ENCODE measurements around the gene ADSS1.

The ADSS1 gene

DNA sequence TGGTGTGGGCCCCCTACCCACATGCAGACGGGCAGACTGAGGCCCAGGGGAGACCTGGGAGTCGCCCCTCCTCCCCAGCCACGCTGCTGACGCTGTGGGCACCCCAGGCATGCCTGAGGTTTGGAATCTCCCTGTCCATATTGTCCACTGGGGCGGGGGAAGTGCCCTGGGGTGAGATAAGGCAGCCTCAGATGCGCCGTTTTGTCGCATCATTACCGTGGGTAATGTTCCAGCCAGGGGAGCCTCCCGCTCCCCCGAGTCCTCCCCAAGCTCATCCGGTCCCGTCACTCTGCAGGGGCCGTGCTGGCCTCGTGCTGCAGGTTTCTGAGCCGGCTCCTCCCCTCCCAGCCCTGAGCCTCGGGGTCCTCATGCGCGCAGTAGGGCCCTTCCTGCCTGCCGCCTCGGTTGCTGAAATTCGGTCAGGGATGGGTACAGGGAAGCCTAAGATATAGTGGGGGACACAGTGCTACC is 23.2 kb upstream of the ADSS1 start:
- H3K27ac Mint-ChIP-seq: no peak overlapping the region
- peaks cover 23% of the 10 kb centered on the region for H3K36me3 Mint-ChIP-seq (ENCODE audit: low read depth)
- DNase-seq: no peak
- H3K9me3 Mint-ChIP-seq: peaks cover 7% of the 10 kb centered on the region
- peaks cover 12% of the 10 kb centered on the region for H3K27me3 Mint-ChIP-seq (ENCODE audit: low read depth, poor library complexity)
- TF ChIP-seq, protein P1, sequence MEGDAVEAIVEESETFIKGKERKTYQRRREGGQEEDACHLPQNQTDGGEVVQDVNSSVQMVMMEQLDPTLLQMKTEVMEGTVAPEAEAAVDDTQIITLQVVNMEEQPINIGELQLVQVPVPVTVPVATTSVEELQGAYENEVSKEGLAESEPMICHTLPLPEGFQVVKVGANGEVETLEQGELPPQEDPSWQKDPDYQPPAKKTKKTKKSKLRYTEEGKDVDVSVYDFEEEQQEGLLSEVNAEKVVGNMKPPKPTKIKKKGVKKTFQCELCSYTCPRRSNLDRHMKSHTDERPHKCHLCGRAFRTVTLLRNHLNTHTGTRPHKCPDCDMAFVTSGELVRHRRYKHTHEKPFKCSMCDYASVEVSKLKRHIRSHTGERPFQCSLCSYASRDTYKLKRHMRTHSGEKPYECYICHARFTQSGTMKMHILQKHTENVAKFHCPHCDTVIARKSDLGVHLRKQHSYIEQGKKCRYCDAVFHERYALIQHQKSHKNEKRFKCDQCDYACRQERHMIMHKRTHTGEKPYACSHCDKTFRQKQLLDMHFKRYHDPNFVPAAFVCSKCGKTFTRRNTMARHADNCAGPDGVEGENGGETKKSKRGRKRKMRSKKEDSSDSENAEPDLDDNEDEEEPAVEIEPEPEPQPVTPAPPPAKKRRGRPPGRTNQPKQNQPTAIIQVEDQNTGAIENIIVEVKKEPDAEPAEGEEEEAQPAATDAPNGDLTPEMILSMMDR (IDR thresholded peaks at IDR 0.05): no peak
- H3K4me3 Mint-ChIP-seq: no peak overlapping the region
- H3K4me1 Mint-ChIP-seq: peaks cover 15% of the 10 kb centered on the region

DNA sequence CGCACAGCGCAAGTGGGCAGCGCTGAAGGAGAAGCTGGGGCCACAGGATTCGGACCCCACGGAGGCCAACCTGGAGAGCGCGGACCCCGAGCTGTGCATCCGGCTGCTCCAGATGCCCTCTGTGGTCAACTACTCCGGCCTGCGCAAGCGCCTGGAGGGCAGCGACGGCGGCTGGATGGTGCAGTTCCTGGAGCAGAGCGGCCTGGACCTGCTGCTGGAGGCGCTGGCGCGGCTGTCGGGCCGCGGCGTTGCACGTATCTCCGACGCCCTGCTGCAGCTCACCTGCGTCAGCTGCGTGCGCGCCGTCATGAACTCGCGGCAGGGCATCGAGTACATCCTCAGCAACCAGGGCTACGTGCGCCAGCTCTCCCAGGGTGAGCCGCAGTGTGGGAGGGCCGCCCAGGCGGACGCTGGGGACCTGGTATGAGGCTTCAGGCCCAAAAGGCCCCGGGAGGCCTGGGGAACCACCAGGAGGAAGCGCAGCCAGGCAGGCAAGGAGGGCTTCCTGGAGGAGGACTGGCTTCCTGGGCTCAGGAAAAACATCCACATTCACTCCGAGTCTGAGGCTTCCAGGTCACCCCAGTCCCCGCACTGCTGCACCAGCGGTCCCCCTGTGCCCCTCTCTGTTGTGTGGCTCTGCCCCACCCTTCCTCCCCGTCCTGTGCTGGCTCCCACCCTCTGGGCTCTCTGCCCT is 22.5 kb upstream of the ADSS1 start:
- peaks cover 7% of the 10 kb centered on the region for H3K9me3 Mint-ChIP-seq
- peaks cover 12% of the 10 kb centered on the region for H3K4me1 Mint-ChIP-seq
- H3K27ac Mint-ChIP-seq: no peak overlapping the region
- H3K27me3 Mint-ChIP-seq (ENCODE audit: low read depth, poor library complexity): peaks cover 12% of the 10 kb centered on the region
- peaks cover 23% of the 10 kb centered on the region for H3K36me3 Mint-ChIP-seq (ENCODE audit: low read depth)
- H3K4me3 Mint-ChIP-seq: no peak overlapping the region
- TF ChIP-seq, protein P1 (IDR thresholded peaks at IDR 0.05): no peak
- no peak for DNase-seq

GRCh38 chr14:104702106-104702505 is 21.9 kb upstream of the ADSS1 start:
- Mint-ChIP-seq H3K4me1 (peaks cover 13% of the 10 kb centered on the region), H3K4me3 (no peak overlapping the region), H3K27me3 (ENCODE audit: low read depth, poor library complexity) (peaks cover 12% of the 10 kb centered on the region), H3K27ac (no peak overlapping the region), H3K9me3 (peaks cover 7% of the 10 kb centered on the region), H3K36me3 (ENCODE audit: low read depth) (peaks cover 23% of the 10 kb centered on the region)
- no peak for DNase-seq
- TF ChIP-seq, protein P1 (IDR thresholded peaks at IDR 0.05): no peak

DNA sequence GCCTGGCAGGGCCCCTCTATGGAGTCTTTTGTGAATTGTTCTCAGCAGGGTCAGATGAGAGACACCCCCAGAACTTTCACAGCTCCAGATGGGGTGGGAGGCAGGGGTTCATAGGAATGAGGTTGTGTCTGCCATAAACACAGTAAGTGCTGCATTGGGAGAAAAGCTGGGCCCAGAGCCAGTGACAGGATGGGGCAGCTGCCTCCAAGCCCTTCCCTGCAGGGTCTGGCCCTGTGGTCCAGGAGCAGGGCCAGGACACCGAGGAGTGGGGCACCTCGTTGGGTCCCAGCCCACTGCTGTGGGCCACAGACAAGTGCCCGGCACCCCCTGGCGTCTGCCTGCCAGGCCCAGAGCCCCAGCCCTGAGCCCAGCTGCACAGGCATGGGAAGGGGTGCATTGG is 21.4 kb upstream of the ADSS1 start:
- peaks cover 12% of the 10 kb centered on the region for H3K27me3 Mint-ChIP-seq (ENCODE audit: low read depth, poor library complexity)
- peaks cover 23% of the 10 kb centered on the region for H3K36me3 Mint-ChIP-seq (ENCODE audit: low read depth)
- DNase-seq: no peak
- peaks cover 7% of the 10 kb centered on the region for H3K9me3 Mint-ChIP-seq
- no peak overlapping the region for H3K27ac Mint-ChIP-seq
- H3K4me1 Mint-ChIP-seq: peaks cover 16% of the 10 kb centered on the region
- H3K4me3 Mint-ChIP-seq: no peak overlapping the region
- TF ChIP-seq, protein P1 (IDR thresholded peaks at IDR 0.05): no peak

DNA sequence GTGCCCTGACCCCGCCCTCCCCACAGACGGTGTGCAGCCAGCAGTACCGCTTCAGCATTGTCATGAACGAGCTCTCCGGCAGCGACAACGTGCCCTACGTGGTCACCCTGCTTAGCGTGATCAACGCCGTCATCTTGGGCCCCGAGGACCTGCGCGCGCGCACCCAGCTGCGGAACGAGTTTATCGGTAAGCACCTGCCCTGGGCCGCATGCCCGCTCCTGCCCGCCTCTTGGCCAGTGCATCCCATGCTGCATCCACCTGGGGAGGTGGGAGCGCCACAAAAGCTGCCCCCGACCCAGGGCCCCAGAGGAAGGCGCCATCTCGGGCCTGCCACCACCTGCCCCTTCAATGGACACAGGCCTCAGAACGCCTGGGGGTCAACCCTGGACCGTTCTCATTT is 20.8 kb upstream of the ADSS1 start:
- H3K4me3 Mint-ChIP-seq: no peak overlapping the region
- H3K9me3 Mint-ChIP-seq: peaks cover 7% of the 10 kb centered on the region
- peaks cover 23% of the 10 kb centered on the region for H3K36me3 Mint-ChIP-seq (ENCODE audit: low read depth)
- TF ChIP-seq, protein P1 (IDR thresholded peaks at IDR 0.05): no peak
- peaks cover 12% of the 10 kb centered on the region for H3K27me3 Mint-ChIP-seq (ENCODE audit: low read depth, poor library complexity)
- no peak overlapping the region for H3K27ac Mint-ChIP-seq
- no peak for DNase-seq
- H3K4me1 Mint-ChIP-seq: peaks cover 13% of the 10 kb centered on the region

GRCh38 chr14:104704252-104704651 is 19.8 kb upstream of the ADSS1 start:
- peaks cover 18% of the 10 kb centered on the region for H3K4me1 Mint-ChIP-seq
- no peak overlapping the region for H3K27ac Mint-ChIP-seq
- peaks cover 23% of the 10 kb centered on the region for H3K36me3 Mint-ChIP-seq (ENCODE audit: low read depth)
- TF ChIP-seq, protein P1 (IDR thresholded peaks at IDR 0.05): no peak
- H3K9me3 Mint-ChIP-seq: peaks cover 7% of the 10 kb centered on the region
- H3K4me3 Mint-ChIP-seq: no peak overlapping the region
- H3K27me3 Mint-ChIP-seq (ENCODE audit: low read depth, poor library complexity): peaks cover 12% of the 10 kb centered on the region
- no peak for DNase-seq

All from nephron progenitor cell (in vitro differentiated cells).